WERI-Rb-1 (cell line): ENCODE measurements around the gene CLDN7.
A peak's percentile ranks its signal among the peaks of the same experiment; 100 is the strongest.

Source experiments
- DNase-seq: peaks from one replicate; pipeline ENCODE4 v3.0.0-alpha.2; 2020
- H3K27ac ChIP-seq: fragments of 250-450 bp; sonication (Bioruptor Pico); 2 replicates; pipeline ENCODE4 v1.5.1; 2020; ENCODE audit warnings: mild to moderate bottlenecking, moderate library complexity
- H3K27me3 ChIP-seq: fragments of 250-450 bp; sonication (Bioruptor Pico); 2 replicates; pipeline ENCODE4 v1.5.1; 2021; ENCODE audit warnings: mild to moderate bottlenecking, low read depth, moderate library complexity; ENCODE audit not compliant: insufficient read depth, severe bottlenecking
- H3K36me3 ChIP-seq: fragments of 250-450 bp; sonication (Bioruptor Pico); 2 replicates; pipeline ENCODE4 v1.5.1; 2020; ENCODE audit warnings: mild to moderate bottlenecking, moderate library complexity
- H3K4me3 ChIP-seq: 2 replicates; pipeline ENCODE4 v1.5.1; 2011; ENCODE audit warnings: low read depth, mild to moderate bottlenecking, control low read depth, low read length
- H3K9me3 ChIP-seq: fragments of 250-450 bp; sonication (Bioruptor Pico); 2 replicates; pipeline ENCODE4 v1.5.1; 2021; ENCODE audit warnings: mild to moderate bottlenecking, moderate library complexity; ENCODE audit not compliant: severe bottlenecking
- CTCF ChIP-seq: IDR thresholded peaks from 2 replicates; pipeline ENCODE4 v1.5.1; 2011; ENCODE audit warnings: low read depth, mild to moderate bottlenecking, control low read depth, inconsistent platforms, low read length

Gene CLDN7

GRCh38 chr17:7263801-7264078 is 1.5 kb upstream of the CLDN7 start:
- Histone ChIP-seq H3K9me3 (no peaks in the 10 kb centered on the region), H3K27me3 (no peaks in the 10 kb centered on the region), H3K27ac (peak overlapping the region; percentile 42), H3K4me3 (no peak overlapping the region), H3K36me3 (peaks cover 10% of the 10 kb centered on the region)
- no peak for DNase-seq
- TF ChIP-seq CTCF = no peak

GRCh38 chr17:7262935-7263800 is 890 bp upstream of the CLDN7 start:
- peak; percentile 57 for DNase-seq
- TF ChIP-seq CTCF = no peak
- Histone ChIP-seq H3K9me3 (no peaks in the 10 kb centered on the region), H3K27me3 (no peaks in the 10 kb centered on the region), H3K27ac (peak overlapping the region; percentile 42), H3K36me3 (peaks cover 15% of the 10 kb centered on the region), H3K4me3 (no peak overlapping the region)

GRCh38 chr17:7261379-7262191 is 693 bp downstream of the CLDN7 start:
- TF ChIP-seq CTCF = no peak
- Histone ChIP-seq H3K4me3 (peak overlapping the region; percentile 56), H3K27ac (peak overlapping the region; percentile 71), H3K27me3 (no peaks in the 10 kb centered on the region), H3K9me3 (no peaks in the 10 kb centered on the region), H3K36me3 (peaks cover 31% of the 10 kb centered on the region)
- no peak for DNase-seq

GRCh38 chr17:7260651-7261378 is 1.5 kb downstream of the CLDN7 start:
- peak; percentile 70 for DNase-seq
- Histone ChIP-seq H3K9me3 (no peaks in the 10 kb centered on the region), H3K4me3 (peak overlapping the region; percentile 56), H3K27me3 (no peaks in the 10 kb centered on the region), H3K36me3 (peaks cover 39% of the 10 kb centered on the region), H3K27ac (peak overlapping the region; percentile 71)
- no peak for TF ChIP-seq CTCF

- Histone ChIP-seq H3K27ac (peak overlapping the region; percentile 71), H3K4me3 (no peak overlapping the region), H3K36me3 (peaks cover 46% of the 10 kb centered on the region), H3K9me3 (no peaks in the 10 kb centered on the region), H3K27me3 (no peaks in the 10 kb centered on the region)
- TF ChIP-seq CTCF = no peak
- DNase-seq = no peak
Measured at GRCh38 chr17:7260151-7260550, 2.1 kb downstream of the CLDN7 start.
